GM12878 (cell line): ENCODE data around the gene CHST15.

ENCODE experiments used
- ATF3 ChIP-seq: IDR thresholded peaks from 2 replicates; pipeline ENCODE4 v1.6.1; 2011; ENCODE audit warnings: low read depth, mild to moderate bottlenecking, low read length, moderate library complexity, borderline replicate concordance; ENCODE audit errors: extremely low read depth
- CTCF ChIP-seq, 3 experiments: IDR thresholded peaks in 2 of 3; conservative IDR thresholded peaks in 1 of 3; 2 replicates each; pipeline ENCODE4 v1.5.1; 2011; ENCODE audit warnings: low read depth in 3 of 3, low read length in 3 of 3, mild to moderate bottlenecking in 3 of 3, control low read depth in 2 of 3, moderate library complexity in 2 of 3, inconsistent platforms in 1 of 3, mixed read lengths in 1 of 3; ENCODE audit not compliant: control insufficient read depth in 2 of 3, insufficient read depth in 1 of 3; ENCODE audit errors: extremely low read depth in 1 of 3
- EZH2 ChIP-seq: IDR thresholded peaks from 2 replicates; pipeline ENCODE4 v1.6.1; 2012; ENCODE audit warnings: low read depth, mild to moderate bottlenecking, control low read depth, inconsistent platforms, low read length, borderline replicate concordance; ENCODE audit not compliant: control insufficient read depth
- JUNB ChIP-seq: IDR thresholded peaks from 2 replicates; pipeline ENCODE4 v1.6.1; 2016; ENCODE audit warnings: antibody characterized with exemption, mild to moderate bottlenecking
- POLR2A ChIP-seq: IDR thresholded peaks from 2 replicates; pipeline ENCODE4 v1.6.1; 2011; ENCODE audit warnings: low read depth, mild to moderate bottlenecking, low read length
- RAD51 ChIP-seq: fragments of 450-650 bp; IDR thresholded peaks from 2 replicates; pipeline ENCODE4 v1.6.1; 2016; ENCODE audit warnings: moderate library complexity, mild to moderate bottlenecking, inconsistent platforms
- SP1 ChIP-seq: IDR thresholded peaks from one replicate; pipeline ENCODE4 v1.6.1; 2011; ENCODE audit warnings: low read depth, low read length
- SRF ChIP-seq, 2 experiments: IDR thresholded peaks; 2 replicates each; pipeline ENCODE4 v1.6.1; 2011; ENCODE audit warnings: low read depth in 2 of 2, low read length in 2 of 2, mild to moderate bottlenecking in 1 of 2, moderate library complexity in 1 of 2
- TAF1 ChIP-seq: IDR thresholded peaks from 2 replicates; pipeline ENCODE4 v1.6.1; 2011; ENCODE audit warnings: mild to moderate bottlenecking, low read depth, low read length, borderline replicate concordance
- ZBTB40 ChIP-seq: fragments of 450-650 bp; IDR thresholded peaks from 2 replicates; pipeline ENCODE4 v1.6.1; 2016; ENCODE audit warnings: mild to moderate bottlenecking, moderate library complexity, borderline replicate concordance

DNA sequence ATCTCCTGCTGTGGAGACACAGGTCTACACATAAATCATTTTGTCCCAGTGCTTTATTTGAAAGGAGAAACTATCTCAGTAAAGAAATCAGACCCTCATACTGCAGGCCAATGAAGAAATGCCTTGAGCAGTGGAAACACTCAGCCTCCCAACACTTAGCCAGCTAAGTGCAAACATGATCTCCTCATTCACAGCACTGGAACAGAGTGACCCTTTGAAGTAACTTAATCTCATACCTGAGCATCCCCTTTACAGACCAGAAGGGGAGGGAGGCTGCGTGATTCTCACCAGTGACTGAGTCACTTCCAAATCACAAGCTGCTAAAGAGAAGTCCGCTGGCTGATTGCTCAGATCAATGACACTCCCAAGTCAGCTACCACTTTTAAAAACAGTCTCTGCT is 4.5 kb downstream of the CHST15 start:
- TF ChIP-seq ZBTB40 (no peak), CTCF (IDR thresholded peaks at IDR 0.05 in 2 of 3, conservative IDR thresholded peaks at IDR 0.05 in 1 of 3; ENCODE audit: control insufficient read depth in 2 of 3, extremely low read depth in 1 of 3, insufficient read depth in 1 of 3, low read depth in 3 of 3, low read length in 3 of 3) (no peak), EZH2 (no peak), TAF1 (no peak), POLR2A (no peak), SRF (IDR thresholded peaks at IDR 0.05; ENCODE audit: low read depth in 2 of 2, low read length in 2 of 2) (no peak), ATF3 (no peak), RAD51 (no peak), JUNB (no peak), SP1 (no peak)
